Fibroblast of lung (primary cell): Measurements from ENCODE around the gene GNAO1.

ENCODE experiments used
- CTCF ChIP-seq, 2 donors: IDR thresholded peaks in 1 of 2; conservative IDR thresholded peaks in 1 of 2; 1 replicate in 1 of 2; 2 replicates in 1 of 2; pipeline ENCODE4 v1.5.1; 2011 to 2012; ENCODE audit warnings: low read length in 2 of 2, control low read depth in 1 of 2, inconsistent platforms in 1 of 2, low read depth in 1 of 2, mild to moderate bottlenecking in 1 of 2
- EZH2 ChIP-seq: IDR thresholded peaks from 2 replicates; pipeline ENCODE4 v1.5.1; 2012; ENCODE audit warnings: low read length, control low read depth, mild to moderate bottlenecking; ENCODE audit errors: missing control alignments

- TF ChIP-seq CTCF (conservative IDR thresholded peaks at IDR 0.05 in 1 of 2, IDR thresholded peaks at IDR 0.05 in 1 of 2; ENCODE audit: low read depth in 1 of 2, low read length in 2 of 2), result no peak
- TF ChIP-seq EZH2, result no peak
These were observed 55.7 kb downstream of the GNAO1 start for GRCh38 chr16:56247018-56247417.
